Peyer's patch (tissue), 4 donors: ENCODE results near the gene ZNF268.

ENCODE experiments used
- POLR2A ChIP-seq, 2 donors: fragments of 450-650 bp; IDR thresholded peaks; one replicate each; pipeline ENCODE4 v1.5.1; 2017; ENCODE audit warnings: antibody characterized with exemption in 2 of 2, mild to moderate bottlenecking in 2 of 2, moderate library complexity in 2 of 2
- TF ChIP-seq, protein P1 (sequence below), 6 experiments: fragments of 450-650 bp in 4 of 6; fragments of 200-600 bp in 2 of 6; sonication (generic) in 1 of 6; IDR thresholded peaks; one replicate each; pipeline ENCODE4 v1.5.1; 2017 to 2019; ENCODE audit warnings: antibody characterized with exemption in 6 of 6, mild to moderate bottlenecking in 3 of 6, moderate library complexity in 1 of 6

DNA sequence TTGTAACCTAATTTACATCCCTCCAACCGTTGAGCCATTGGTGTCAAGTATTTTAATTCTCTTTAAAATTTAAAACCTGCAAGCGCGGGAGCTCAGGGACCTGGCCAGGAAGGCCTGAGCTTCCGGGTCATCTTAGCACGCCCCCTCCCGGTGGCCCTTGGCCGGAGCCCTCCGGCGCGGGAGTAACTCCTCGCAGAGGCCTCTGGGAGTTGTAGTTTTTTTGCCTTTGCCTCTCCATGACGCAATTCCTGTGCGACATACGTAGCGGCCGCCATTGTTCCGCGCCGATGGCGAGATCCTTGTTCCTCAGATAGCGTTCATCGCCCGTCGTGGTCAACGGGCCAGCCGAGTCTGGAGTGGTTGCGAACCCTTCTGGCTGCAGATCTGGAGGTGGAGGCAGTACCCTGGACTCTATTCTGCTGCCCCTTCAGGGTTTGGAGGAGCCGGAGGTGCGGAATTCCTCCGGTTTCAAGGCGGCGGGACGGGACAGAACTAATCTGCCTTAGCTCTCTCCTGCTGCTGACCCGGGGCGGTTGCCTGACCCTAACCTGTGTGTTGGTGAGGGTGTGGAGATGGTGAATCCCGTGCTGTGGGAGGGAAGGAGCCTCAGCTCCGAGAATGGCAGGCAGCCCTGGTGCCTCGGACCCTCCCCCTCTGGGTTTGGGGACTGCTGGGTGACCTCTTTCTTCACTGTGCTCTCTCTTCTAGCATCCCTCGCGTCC, at the start of gene ZNF268:
- TF ChIP-seq, protein P1, sequence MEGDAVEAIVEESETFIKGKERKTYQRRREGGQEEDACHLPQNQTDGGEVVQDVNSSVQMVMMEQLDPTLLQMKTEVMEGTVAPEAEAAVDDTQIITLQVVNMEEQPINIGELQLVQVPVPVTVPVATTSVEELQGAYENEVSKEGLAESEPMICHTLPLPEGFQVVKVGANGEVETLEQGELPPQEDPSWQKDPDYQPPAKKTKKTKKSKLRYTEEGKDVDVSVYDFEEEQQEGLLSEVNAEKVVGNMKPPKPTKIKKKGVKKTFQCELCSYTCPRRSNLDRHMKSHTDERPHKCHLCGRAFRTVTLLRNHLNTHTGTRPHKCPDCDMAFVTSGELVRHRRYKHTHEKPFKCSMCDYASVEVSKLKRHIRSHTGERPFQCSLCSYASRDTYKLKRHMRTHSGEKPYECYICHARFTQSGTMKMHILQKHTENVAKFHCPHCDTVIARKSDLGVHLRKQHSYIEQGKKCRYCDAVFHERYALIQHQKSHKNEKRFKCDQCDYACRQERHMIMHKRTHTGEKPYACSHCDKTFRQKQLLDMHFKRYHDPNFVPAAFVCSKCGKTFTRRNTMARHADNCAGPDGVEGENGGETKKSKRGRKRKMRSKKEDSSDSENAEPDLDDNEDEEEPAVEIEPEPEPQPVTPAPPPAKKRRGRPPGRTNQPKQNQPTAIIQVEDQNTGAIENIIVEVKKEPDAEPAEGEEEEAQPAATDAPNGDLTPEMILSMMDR (IDR thresholded peaks at IDR 0.05) = peak; percentile 65 to 82 (median 78)
- peak; percentile 33 to 37 for TF ChIP-seq POLR2A (IDR thresholded peaks at IDR 0.05)
